A673 (cell line): Measurements from ENCODE around the gene STAC3.

ENCODE experiments used
- EZH2 ChIP-seq: fragments of 200-600 bp; sonication (generic); IDR thresholded peaks from 2 replicates; pipeline ENCODE4 v1.6.1; 2017; ENCODE audit warnings: borderline replicate concordance, low read depth, mild to moderate bottlenecking, mixed read lengths, antibody characterized with exemption, low read length; ENCODE audit not compliant: poor library complexity, severe bottlenecking
- TF ChIP-seq, protein P1 (sequence below): fragments of 300-800, 200-600 bp; sonication (generic); conservative IDR thresholded peaks from 2 replicates; pipeline ENCODE4 v1.5.1; 2017; ENCODE audit warnings: low read depth, mild to moderate bottlenecking, antibody characterized with exemption, low read length, moderate library complexity, mixed read lengths

DNA sequence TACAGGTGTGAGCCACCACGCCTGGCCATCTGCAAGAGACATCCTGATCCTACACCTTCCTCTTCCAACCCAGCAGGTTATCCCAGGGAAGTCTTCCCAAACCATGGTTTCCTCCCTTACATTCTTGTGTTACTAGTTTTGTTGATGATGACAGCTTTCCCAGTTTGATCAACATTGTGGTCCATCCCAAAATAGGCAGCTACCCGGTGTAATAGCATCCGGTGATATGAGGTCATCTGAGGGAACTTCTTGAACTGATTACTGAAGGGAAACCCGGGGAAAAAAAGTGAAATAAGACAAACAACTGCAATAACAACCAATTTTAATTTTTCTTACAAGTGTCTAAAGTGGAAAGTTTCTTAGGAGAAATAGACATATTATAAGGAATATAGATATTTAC, 45.3 kb upstream of the STAC3 start:
- TF ChIP-seq, protein P1, sequence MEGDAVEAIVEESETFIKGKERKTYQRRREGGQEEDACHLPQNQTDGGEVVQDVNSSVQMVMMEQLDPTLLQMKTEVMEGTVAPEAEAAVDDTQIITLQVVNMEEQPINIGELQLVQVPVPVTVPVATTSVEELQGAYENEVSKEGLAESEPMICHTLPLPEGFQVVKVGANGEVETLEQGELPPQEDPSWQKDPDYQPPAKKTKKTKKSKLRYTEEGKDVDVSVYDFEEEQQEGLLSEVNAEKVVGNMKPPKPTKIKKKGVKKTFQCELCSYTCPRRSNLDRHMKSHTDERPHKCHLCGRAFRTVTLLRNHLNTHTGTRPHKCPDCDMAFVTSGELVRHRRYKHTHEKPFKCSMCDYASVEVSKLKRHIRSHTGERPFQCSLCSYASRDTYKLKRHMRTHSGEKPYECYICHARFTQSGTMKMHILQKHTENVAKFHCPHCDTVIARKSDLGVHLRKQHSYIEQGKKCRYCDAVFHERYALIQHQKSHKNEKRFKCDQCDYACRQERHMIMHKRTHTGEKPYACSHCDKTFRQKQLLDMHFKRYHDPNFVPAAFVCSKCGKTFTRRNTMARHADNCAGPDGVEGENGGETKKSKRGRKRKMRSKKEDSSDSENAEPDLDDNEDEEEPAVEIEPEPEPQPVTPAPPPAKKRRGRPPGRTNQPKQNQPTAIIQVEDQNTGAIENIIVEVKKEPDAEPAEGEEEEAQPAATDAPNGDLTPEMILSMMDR = no peak
- TF ChIP-seq EZH2 = no peak
